ENCODE data around the gene CNOT1. TPM values are rescaled to one million over a fixed set of nuclear protein-coding genes. Genes with fewer than 3 reads are reported as not detected.

CNOT1 gene
- total RNA-seq, 1 donor from 2014 or later = 213 TPM

GRCh38 chr16:58510776-58511628, 118.6 kb downstream of the CNOT1 start:
- H3K9me3 Mint-ChIP-seq = no peaks in the 10 kb centered on the region
- no peak for DNase-seq (ENCODE audit: low spot score in 2 of 2, unreplicated experiment in 2 of 2)
- no peak overlapping the region for H3K4me3 Mint-ChIP-seq
- peaks cover 9% of the 10 kb centered on the region for H3K4me1 Mint-ChIP-seq
- no peak for TF ChIP-seq CTCF (IDR thresholded peaks at IDR 0.05; ENCODE audit: unreplicated experiment)
- H3K36me3 Mint-ChIP-seq = no peaks in the 10 kb centered on the region
- no peaks in the 10 kb centered on the region for H3K27me3 Mint-ChIP-seq (ENCODE audit: low read depth)
- H3K27ac Mint-ChIP-seq = no peak overlapping the region

GRCh38 chr16:58510097-58510775, 119.4 kb downstream of the CNOT1 start:
- no peak for DNase-seq (ENCODE audit: low spot score in 2 of 2, unreplicated experiment in 2 of 2)
- no peaks in the 10 kb centered on the region for H3K27me3 Mint-ChIP-seq (ENCODE audit: low read depth)
- H3K9me3 Mint-ChIP-seq = no peaks in the 10 kb centered on the region
- no peak overlapping the region for H3K27ac Mint-ChIP-seq
- no peaks in the 10 kb centered on the region for H3K36me3 Mint-ChIP-seq
- peaks cover 9% of the 10 kb centered on the region for H3K4me1 Mint-ChIP-seq
- no peak overlapping the region for H3K4me3 Mint-ChIP-seq
- no peak for TF ChIP-seq CTCF (IDR thresholded peaks at IDR 0.05; ENCODE audit: unreplicated experiment)

- H3K4me1 Mint-ChIP-seq = peaks cover 4% of the 10 kb centered on the region
- H3K27ac Mint-ChIP-seq = no peak overlapping the region
- H3K36me3 Mint-ChIP-seq = no peaks in the 10 kb centered on the region
- TF ChIP-seq CTCF (IDR thresholded peaks at IDR 0.05; ENCODE audit: unreplicated experiment) = no peak
- no peaks in the 10 kb centered on the region for H3K27me3 Mint-ChIP-seq (ENCODE audit: low read depth)
- no peak for DNase-seq (ENCODE audit: low spot score in 2 of 2, unreplicated experiment in 2 of 2)
- no peak overlapping the region for H3K4me3 Mint-ChIP-seq
- no peaks in the 10 kb centered on the region for H3K9me3 Mint-ChIP-seq
These were observed 120.2 kb downstream of the CNOT1 start for GRCh38 chr16:58509256-58510096.

GRCh38 chr16:58508671-58509251, 120.9 kb downstream of the CNOT1 start:
- DNase-seq (ENCODE audit: low spot score in 2 of 2, unreplicated experiment in 2 of 2) = no peak
- TF ChIP-seq CTCF (IDR thresholded peaks at IDR 0.05; ENCODE audit: unreplicated experiment) = no peak
- H3K4me3 Mint-ChIP-seq = no peak overlapping the region
- H3K36me3 Mint-ChIP-seq = no peaks in the 10 kb centered on the region
- H3K9me3 Mint-ChIP-seq = no peaks in the 10 kb centered on the region
- peaks cover under 1% of the 10 kb centered on the region for H3K4me1 Mint-ChIP-seq
- no peaks in the 10 kb centered on the region for H3K27me3 Mint-ChIP-seq (ENCODE audit: low read depth)
- H3K27ac Mint-ChIP-seq = no peak overlapping the region

GRCh38 chr16:58507963-58508670, 121.5 kb downstream of the CNOT1 start:
- Mint-ChIP-seq H3K36me3 (no peaks in the 10 kb centered on the region), H3K4me1 (no peaks in the 10 kb centered on the region), H3K9me3 (no peaks in the 10 kb centered on the region), H3K27me3 (ENCODE audit: low read depth) (no peaks in the 10 kb centered on the region), H3K27ac (no peak overlapping the region), H3K4me3 (no peak overlapping the region)
- DNase-seq (ENCODE audit: low spot score in 2 of 2, unreplicated experiment in 2 of 2) = no peak
- TF ChIP-seq CTCF (IDR thresholded peaks at IDR 0.05; ENCODE audit: unreplicated experiment) = no peak

All from mesothelial cell of epicardium (in vitro differentiated cells).